T-cell (primary cell): ENCODE results near the gene TBP. TPM values are rescaled to one million over a fixed set of nuclear protein-coding genes. Genes with fewer than 3 reads are reported as not detected.
"Not testable (repeated sequence)": the region's sequence is repeated elsewhere in the genome, so short reads cannot be mapped to it uniquely, and the experiment has no call there.

ENCODE experiments used
- ATAC-seq, 4 experiments: fragments of 200-7000 bp in 3 of 4; fragments of 150-1000 bp in 1 of 4; cut with Tn5 transposase; replicated peaks in 1 of 4; 1 replicate in 3 of 4; 2 replicates in 1 of 4; pipeline ENCODE4 v1.10.0; 2021; ENCODE audit warnings: moderate library complexity in 3 of 4, mild to moderate bottlenecking in 2 of 4, moderate number of reproducible peaks in 1 of 4
- CTCF ChIA-PET, 2 donors: fragments of 300-600 bp; sonication (Branson Sonifier 250); formaldehyde crosslinking; loops; one replicate each; lab custom pipeline; 2022; ENCODE audit warnings: antibody characterized with exemption in 2 of 2; lab: Charles Lee
- POLR2A ChIA-PET, 2 donors: fragments of 300-600 bp; sonication (Branson Sonifier 250); formaldehyde crosslinking; loops; one replicate each; lab custom pipeline; 2022; ENCODE audit warnings: antibody characterized with exemption in 2 of 2; lab: Charles Lee
- DNase-seq, 35 experiments: peaks; one replicate each; pipeline versions ENCODE4 v3.0.0 to v3.0.0-alpha.2; 2013 to 2023
- H3K27ac ChIP-seq: one replicate; pipeline ENCODE4 v1.5.1; 2013; ENCODE audit warnings: low read length
- H3K27me3 ChIP-seq, 2 experiments: replicated peaks in 1 of 2; 1 replicate in 1 of 2; 2 replicates in 1 of 2; pipeline versions ENCODE4 v1.6.1 to v1.7.0; 2013; ENCODE audit warnings: low read length in 1 of 2, mixed read lengths in 1 of 2; ENCODE audit not compliant: control insufficient read depth in 2 of 2, insufficient read depth in 2 of 2; ENCODE audit errors: extremely low read depth in 1 of 2
- H3K36me3 ChIP-seq, 2 donors: 1 replicate in 1 of 2; 2 replicates in 1 of 2; pipeline versions ENCODE4 v1.6.1 to v1.7.0; 2013; ENCODE audit warnings: low read length in 1 of 2; ENCODE audit not compliant: control insufficient read depth in 2 of 2, insufficient read depth in 1 of 2; ENCODE audit errors: extremely low read depth in 1 of 2
- H3K4me1 ChIP-seq, 2 experiments: 1 replicate in 1 of 2; 2 replicates in 1 of 2; pipeline versions ENCODE4 v1.6.1 to v1.7.0; 2013; ENCODE audit warnings: low read length in 2 of 2, mixed read lengths in 1 of 2; ENCODE audit not compliant: insufficient read depth in 2 of 2, control insufficient read depth in 1 of 2; ENCODE audit errors: extremely low read depth in 1 of 2
- H3K4me3 ChIP-seq, 2 donors: 1 replicate in 1 of 2; 2 replicates in 1 of 2; pipeline versions ENCODE4 v1.5.1 to v1.7.0; 2013; ENCODE audit warnings: mild to moderate bottlenecking in 2 of 2, low read length in 1 of 2, moderate library complexity in 1 of 2; ENCODE audit not compliant: control insufficient read depth in 1 of 2; ENCODE audit errors: extremely low read depth in 1 of 2
- H3K9me3 ChIP-seq: 2 replicates; pipeline ENCODE4 v1.7.0; 2013
- H3K27ac Mint-ChIP-seq, 2 donors: one replicate each; pipeline ENCODE4 v1.8.0; 2020 to 2021; ENCODE audit warnings: mild to moderate bottlenecking in 2 of 2, mixed read lengths in 2 of 2
- H3K27me3 Mint-ChIP-seq, 2 donors: one replicate each; pipeline ENCODE4 v1.8.0; 2021 to 2022; ENCODE audit warnings: mixed read lengths in 2 of 2
- H3K36me3 Mint-ChIP-seq: one replicate; pipeline ENCODE4 v1.8.0; 2021; ENCODE audit warnings: mixed read lengths
- H3K4me1 Mint-ChIP-seq, 3 donors: one replicate each; pipeline ENCODE4 v1.8.0; 2020 to 2022; ENCODE audit warnings: mixed read lengths in 3 of 3, mild to moderate bottlenecking in 1 of 3
- H3K4me3 Mint-ChIP-seq, 3 donors: one replicate each; pipeline ENCODE4 v1.8.0; 2020 to 2022; ENCODE audit warnings: mild to moderate bottlenecking in 3 of 3, mixed read lengths in 3 of 3, moderate library complexity in 3 of 3
- H3K9me3 Mint-ChIP-seq, 3 donors: one replicate each; pipeline ENCODE4 v1.8.0; 2020 to 2022; ENCODE audit warnings: mixed read lengths in 3 of 3
- WGBS: methylation state at CpG from one replicate; pipeline ENCODE4 v1.1.5; 2013; ENCODE audit warnings: missing lambda C conversion rate; ENCODE audit not compliant: insufficient coverage; 5-methylcytosine and 5-hydroxymethylcytosine counted together
- total RNA-seq, 35 experiments: library from RNA in 6 of 35; stranded (reverse) in 6 of 35; fragments of 120-200 nt in 1 of 35; gene quantifications; one replicate each; pipeline versions ENCODE4 v1.2.1 to v1.2.4 and lab custom pipeline; 2013 to 2026

TBP gene
- total RNA-seq, 5 donors from 2014 or later (not counting 1 experiment from before 2014, with no cell fraction given) = 12.4 to 35.0 (median 25.6) TPM

DNA sequence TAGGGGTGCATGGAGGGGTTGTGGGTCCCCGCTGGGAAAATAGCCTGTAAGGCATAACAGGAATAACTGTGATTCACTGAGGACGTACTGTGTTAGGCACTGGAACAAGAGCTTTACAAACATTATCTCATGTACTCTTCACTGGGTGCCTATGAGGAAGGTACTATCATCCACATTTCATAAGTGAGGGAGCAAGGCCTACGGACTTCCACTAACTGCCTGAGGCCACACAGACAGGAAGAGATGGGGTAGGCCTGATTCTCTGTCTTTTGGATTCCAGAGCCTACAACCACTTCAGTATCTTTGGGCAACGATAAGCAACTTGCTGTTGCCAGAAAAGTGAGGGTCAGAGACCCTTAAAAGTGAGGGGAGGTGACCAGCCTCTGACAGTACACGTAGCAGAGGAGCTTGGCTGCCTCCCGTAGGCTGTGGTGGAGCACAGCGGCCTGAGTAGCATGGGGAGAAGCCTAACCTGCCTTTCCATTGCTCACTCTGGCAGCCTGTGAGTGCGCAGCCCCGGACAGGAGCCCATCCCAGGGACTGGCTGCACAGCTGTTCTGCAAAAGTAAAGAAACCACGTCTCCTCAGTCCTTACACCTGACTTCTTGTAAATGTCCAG, 31.5 kb upstream of the TBP start:
- ChIA-PET POLR2A (no interaction called here), CTCF (no interaction called here)
- Histone ChIP-seq H3K4me1 (no peaks in the 10 kb centered on the region), H3K27ac (no peak overlapping the region), H3K36me3 (no peaks in the 10 kb centered on the region), H3K27me3 (peaks cover 0 to 3% of the 10 kb centered on the region in 2 experiments), H3K4me3 (no peak overlapping the region), H3K9me3 (no peaks in the 10 kb centered on the region)
- H3K4me1 Mint-ChIP-seq = peaks cover 0 to 2% (median 0%) of the 10 kb centered on the region in 3 donors
- no peak overlapping the region for H3K27ac Mint-ChIP-seq
- no peaks in the 10 kb centered on the region for H3K36me3 Mint-ChIP-seq
- ATAC-seq (no peak), DNase-seq (no peak)
- H3K4me3 Mint-ChIP-seq = no peak overlapping the region
- 94% methylated on average over 5 of the region's 10 CpGs for WGBS
- no peaks in the 10 kb centered on the region for H3K9me3 Mint-ChIP-seq
- peaks cover 28 to 31% of the 10 kb centered on the region in 2 donors for H3K27me3 Mint-ChIP-seq

DNA sequence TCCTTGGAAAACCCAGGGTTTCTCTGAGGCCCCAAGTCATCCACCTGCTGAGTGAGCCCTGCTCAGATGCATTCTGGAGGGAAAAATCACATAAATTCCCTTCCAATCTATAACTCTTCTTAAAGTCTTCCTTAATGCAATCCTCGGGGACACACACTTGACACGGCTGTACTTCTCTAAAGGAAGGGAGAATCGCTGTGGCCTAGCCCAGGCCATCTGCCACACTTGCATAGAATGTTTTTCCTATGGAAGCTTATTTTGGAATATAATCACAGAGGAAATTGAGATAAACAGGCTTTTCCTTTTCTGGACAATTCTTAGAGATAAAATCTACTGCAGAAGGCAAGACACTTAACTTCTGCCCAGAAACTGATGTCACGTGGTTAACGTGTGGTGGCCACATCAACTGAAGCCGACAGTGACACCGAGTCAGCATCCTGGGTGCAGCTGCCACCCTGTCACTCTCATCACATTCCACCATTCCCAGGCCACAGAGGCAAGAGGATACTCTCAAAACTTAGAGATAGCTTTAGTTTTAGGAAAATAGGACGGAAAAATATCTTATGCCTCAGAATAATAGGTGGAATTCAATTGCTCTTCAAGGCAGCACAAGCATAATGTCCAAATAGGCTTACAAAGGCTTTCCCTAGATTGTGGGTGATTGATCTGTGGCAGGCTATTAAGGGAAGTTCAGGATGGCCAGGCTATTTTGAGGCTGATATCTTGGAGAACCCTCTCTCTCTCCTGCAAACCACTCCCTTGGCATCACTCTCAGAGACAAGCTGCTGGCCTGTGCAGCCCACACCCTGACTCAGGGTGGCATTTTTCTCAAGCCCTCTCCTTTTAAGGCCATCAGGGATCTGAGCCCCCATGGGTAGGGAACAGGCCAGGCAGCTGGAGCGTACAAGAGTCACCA, 30.7 kb upstream of the TBP start:
- peaks cover 22% of the 10 kb centered on the region in 2 donors for H3K27me3 Mint-ChIP-seq
- H3K4me3 ChIP-seq = no peak overlapping the region
- no peaks in the 10 kb centered on the region for H3K9me3 ChIP-seq
- no peaks in the 10 kb centered on the region for H3K9me3 Mint-ChIP-seq
- 44% methylated on average over 2 of the region's 9 CpGs for WGBS
- ATAC-seq (no peak), DNase-seq (peak in 4 of 35 experiments; percentile 5 to 12 (median 7))
- no peak overlapping the region for H3K27ac ChIP-seq
- H3K4me1 Mint-ChIP-seq = peaks cover 0 to 2% (median 0%) of the 10 kb centered on the region in 3 donors
- peaks cover 0 to 3% of the 10 kb centered on the region in 2 experiments for H3K27me3 ChIP-seq
- H3K27ac Mint-ChIP-seq = no peak overlapping the region
- H3K36me3 ChIP-seq = no peaks in the 10 kb centered on the region
- ChIA-PET CTCF (no interaction called here), POLR2A (no interaction called here)
- H3K36me3 Mint-ChIP-seq = no peaks in the 10 kb centered on the region
- no peak overlapping the region for H3K4me3 Mint-ChIP-seq
- no peaks in the 10 kb centered on the region for H3K4me1 ChIP-seq

DNA sequence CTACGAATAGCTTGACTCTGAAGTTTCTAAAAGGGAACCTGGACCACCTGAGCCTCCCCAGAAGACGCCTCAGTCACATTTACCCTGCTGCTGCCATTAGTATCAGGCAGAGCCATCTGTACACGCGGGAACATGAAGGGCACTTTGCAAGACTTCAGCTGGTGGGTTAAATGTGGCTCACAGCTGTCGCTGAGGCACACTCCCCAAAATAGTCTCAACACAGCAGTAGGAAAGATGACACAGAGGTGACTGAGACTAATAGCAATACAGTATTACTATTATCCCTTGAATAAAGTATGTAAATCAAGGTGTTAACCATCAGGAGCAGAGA, 30.0 kb upstream of the TBP start:
- Histone ChIP-seq H3K27ac (no peak overlapping the region), H3K27me3 (peaks cover 0 to 3% of the 10 kb centered on the region in 2 experiments), H3K9me3 (no peaks in the 10 kb centered on the region), H3K36me3 (no peaks in the 10 kb centered on the region), H3K4me3 (no peak overlapping the region), H3K4me1 (no peaks in the 10 kb centered on the region)
- POLR2A ChIA-PET = no interaction called here
- H3K27ac Mint-ChIP-seq = no peak overlapping the region
- no peak overlapping the region for H3K4me3 Mint-ChIP-seq
- H3K9me3 Mint-ChIP-seq = no peaks in the 10 kb centered on the region
- CTCF ChIA-PET = no interaction called here
- peaks cover 16 to 18% of the 10 kb centered on the region in 2 donors for H3K27me3 Mint-ChIP-seq
- DNase-seq (no peak), ATAC-seq (no peak)
- H3K4me1 Mint-ChIP-seq = peaks cover 0 to 2% (median 0%) of the 10 kb centered on the region in 3 donors
- H3K36me3 Mint-ChIP-seq = no peaks in the 10 kb centered on the region
- WGBS = 68% methylated on average over 2 of the region's 5 CpGs

DNA sequence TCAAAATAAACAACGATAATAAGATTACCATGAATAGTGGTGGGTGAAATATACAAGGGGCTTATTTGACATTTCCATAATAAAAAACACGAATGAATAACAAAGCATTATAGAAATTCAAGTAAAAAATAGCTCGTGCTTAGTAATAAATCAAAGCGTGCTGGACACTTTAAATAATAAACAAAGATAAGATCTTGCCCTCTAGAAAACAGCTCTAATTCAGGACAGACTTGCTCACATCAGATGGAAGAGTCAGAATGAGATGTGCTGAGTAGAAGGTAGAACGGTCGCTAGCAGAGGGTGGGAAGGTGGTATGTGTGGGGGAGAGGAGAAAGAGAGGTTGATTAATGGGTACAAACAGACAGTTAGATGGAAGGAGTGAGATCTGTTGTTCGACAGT, 28.4 kb upstream of the TBP start:
- H3K9me3 Mint-ChIP-seq = no peaks in the 10 kb centered on the region
- no peaks in the 10 kb centered on the region for H3K9me3 ChIP-seq
- DNase-seq = no peak
- no CpG with 5 or more reads among the region's 7 CpGs for whole genome bisulfite sequencing
- CTCF ChIA-PET = interaction anchor here in 1 of 2 donors (1.2 kb wide), 1 partner anchor 694 kb away, joined by 3 read pairs; no protein-coding TSS in a partner anchor
- ATAC-seq = no peak
- H3K27ac ChIP-seq = no peak overlapping the region
- H3K4me1 ChIP-seq = no peaks in the 10 kb centered on the region
- peaks cover 0 to 3% (median 0%) of the 10 kb centered on the region in 3 donors for H3K4me1 Mint-ChIP-seq
- peaks cover 2 to 14% of the 10 kb centered on the region in 2 donors for H3K27me3 Mint-ChIP-seq
- no peaks in the 10 kb centered on the region for H3K36me3 Mint-ChIP-seq
- no peak overlapping the region for H3K27ac Mint-ChIP-seq
- H3K4me3 ChIP-seq = no peak overlapping the region
- no peaks in the 10 kb centered on the region for H3K36me3 ChIP-seq
- H3K4me3 Mint-ChIP-seq = no peak overlapping the region
- peaks cover 0 to 3% of the 10 kb centered on the region in 2 experiments for H3K27me3 ChIP-seq
- POLR2A ChIA-PET = no interaction called here

- H3K4me3 ChIP-seq, H3K27ac ChIP-seq, H3K36me3 Mint-ChIP-seq, H3K36me3 ChIP-seq, ATAC-seq, H3K9me3 ChIP-seq, DNase-seq, H3K27me3 ChIP-seq, H3K9me3 Mint-ChIP-seq, H3K27me3 Mint-ChIP-seq, H3K4me1 Mint-ChIP-seq, H3K27ac Mint-ChIP-seq, H3K4me1 ChIP-seq, H3K4me3 Mint-ChIP-seq, POLR2A ChIA-PET: not testable (repeated sequence)
- CTCF ChIA-PET = interaction anchor here (0.7 kb wide), 2 partner anchors 696 to 738 kb away, joined by 3 to 4 read pairs; no protein-coding TSS in a partner anchor
- WGBS = no CpG with 5 or more reads among the region's 5 CpGs
Observed at GRCh38 chr6:170527995-170528394, 26.2 kb upstream of the TBP start.

DNA sequence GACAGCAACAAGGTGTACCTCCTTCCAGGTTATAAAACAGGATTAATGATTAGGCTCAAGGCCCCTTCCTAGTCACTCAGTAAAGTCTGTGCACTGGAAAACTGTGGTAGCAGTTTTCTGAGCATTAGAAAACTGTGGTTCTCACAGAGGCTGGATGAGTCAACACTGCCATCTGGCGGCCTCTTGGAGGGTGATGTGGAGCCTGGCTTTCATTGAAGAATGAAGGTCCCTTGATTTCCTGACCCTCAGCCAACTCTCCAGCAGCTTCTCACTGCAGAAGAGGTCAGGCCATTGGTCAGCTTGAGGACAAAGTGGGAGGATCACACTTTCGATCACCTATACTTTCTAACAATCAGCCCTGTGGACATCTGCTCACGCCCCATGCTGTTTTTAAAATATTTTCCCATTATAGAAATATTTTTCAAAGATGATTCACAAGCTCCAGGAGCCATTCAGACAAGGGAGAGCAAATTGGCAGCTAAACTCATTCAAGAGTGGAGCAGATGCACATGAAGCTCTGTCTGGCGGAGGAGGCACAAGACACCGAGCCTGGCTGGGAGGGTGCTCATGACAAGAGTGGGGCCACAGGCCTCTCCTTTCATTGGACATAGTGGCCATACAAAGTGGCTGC, 24.2 kb upstream of the TBP start:
- CTCF ChIA-PET = interaction anchor here (0.6 to 2.5 kb wide), 13 partner anchors 10 to 1036 kb away, joined by 3 to 10 read pairs (median 3); no protein-coding TSS in a partner anchor
- H3K27ac ChIP-seq = no peak overlapping the region
- no peak overlapping the region for H3K27ac Mint-ChIP-seq
- peaks cover 0 to 26% of the 10 kb centered on the region in 2 donors for H3K36me3 ChIP-seq
- H3K9me3 ChIP-seq = no peaks in the 10 kb centered on the region
- DNase-seq = peak in 34 of 35 experiments; percentile 10 to 80 (median 58)
- H3K9me3 Mint-ChIP-seq = no peaks in the 10 kb centered on the region
- no peaks in the 10 kb centered on the region for H3K4me1 ChIP-seq
- POLR2A ChIA-PET = no interaction called here
- peaks cover 11% of the 10 kb centered on the region for H3K36me3 Mint-ChIP-seq
- H3K4me1 Mint-ChIP-seq = peaks cover 0 to 2% (median 0%) of the 10 kb centered on the region in 3 donors
- 100% methylated on average over 2 of the region's 5 CpGs for WGBS
- no peak overlapping the region for H3K4me3 ChIP-seq
- peak; percentile 70 to 79 (median 74) for ATAC-seq
- H3K27me3 ChIP-seq = no peaks in the 10 kb centered on the region
- H3K4me3 Mint-ChIP-seq = no peak overlapping the region
- peaks cover 0 to 4% of the 10 kb centered on the region in 2 donors for H3K27me3 Mint-ChIP-seq
